Parathyroid adenoma (tissue), 2 donors: ENCODE measurements around the gene TFB1M.

ENCODE experiments used
- H2AFZ ChIP-seq: fragments of 300-600 bp; sonication (generic); one replicate; pipeline ENCODE4 v1.7.0; 2017; ENCODE audit warnings: antibody characterized with exemption, mild to moderate bottlenecking
- H3K27ac ChIP-seq: fragments of 300-600 bp; sonication (generic); one replicate; pipeline ENCODE4 v1.7.0; 2017
- H3K27me3 ChIP-seq: fragments of 300-600 bp; sonication (generic); one replicate; pipeline ENCODE4 v1.7.0; 2017; ENCODE audit warnings: low read length; ENCODE audit not compliant: control insufficient read depth, insufficient read depth
- H3K36me3 ChIP-seq: fragments of 300-600 bp; sonication (generic); one replicate; pipeline ENCODE4 v1.7.0; 2017; ENCODE audit warnings: low read length; ENCODE audit not compliant: control insufficient read depth, insufficient read depth
- H3K4me1 ChIP-seq: fragments of 300-600 bp; sonication (generic); one replicate; pipeline ENCODE4 v1.7.0; 2017; ENCODE audit warnings: control low read depth
- H3K4me2 ChIP-seq: fragments of 300-600 bp; sonication (generic); one replicate; pipeline ENCODE4 v1.7.0; 2017; ENCODE audit warnings: low read length
- H3K4me3 ChIP-seq: fragments of 300-600 bp; sonication (generic); one replicate; pipeline ENCODE4 v1.7.0; 2017; ENCODE audit warnings: low read depth, low read length
- H3K79me2 ChIP-seq: fragments of 300-600 bp; sonication (generic); one replicate; pipeline ENCODE4 v1.7.0; 2017; ENCODE audit warnings: control low read depth
- H3K9ac ChIP-seq: fragments of 300-600 bp; sonication (generic); one replicate; pipeline ENCODE4 v1.7.0; 2017; ENCODE audit warnings: mild to moderate bottlenecking
- H3K9me3 ChIP-seq: fragments of 300-600 bp; sonication (generic); one replicate; pipeline ENCODE4 v1.7.0; 2017; ENCODE audit warnings: low read length; ENCODE audit not compliant: control insufficient read depth
- CTCF ChIP-seq: fragments of 300-600 bp; sonication (generic); IDR thresholded peaks from one replicate; pipeline ENCODE4 v1.7.0; 2017; ENCODE audit warnings: antibody characterized with exemption, mild to moderate bottlenecking
- donor health status: primary hyperparathyroidism.

The TFB1M gene

GRCh38 chr6:155253337-155253736 is 60.9 kb downstream of the TFB1M start:
- no peak overlapping the region for H3K4me2 ChIP-seq
- TF ChIP-seq CTCF: no peak
- H3K79me2 ChIP-seq: no peaks in the 10 kb centered on the region
- H2AFZ ChIP-seq: no peak overlapping the region
- no peak overlapping the region for H3K4me3 ChIP-seq
- no peak overlapping the region for H3K27ac ChIP-seq
- H3K36me3 ChIP-seq: no peaks in the 10 kb centered on the region
- H3K4me1 ChIP-seq: no peaks in the 10 kb centered on the region
- no peaks in the 10 kb centered on the region for H3K9me3 ChIP-seq
- H3K9ac ChIP-seq: no peak overlapping the region
- H3K27me3 ChIP-seq: no peaks in the 10 kb centered on the region

GRCh38 chr6:155252581-155252980 is 61.7 kb downstream of the TFB1M start:
- TF ChIP-seq CTCF: no peak
- Histone ChIP-seq H3K27me3 (no peaks in the 10 kb centered on the region), H3K79me2 (no peaks in the 10 kb centered on the region), H3K9ac (no peak overlapping the region), H3K27ac (no peak overlapping the region), H3K4me2 (no peak overlapping the region), H3K9me3 (no peaks in the 10 kb centered on the region), H2AFZ (no peak overlapping the region), H3K4me1 (no peaks in the 10 kb centered on the region), H3K4me3 (no peak overlapping the region), H3K36me3 (no peaks in the 10 kb centered on the region)

GRCh38 chr6:155250701-155251381 is 63.4 kb downstream of the TFB1M start:
- H3K4me1 ChIP-seq: no peaks in the 10 kb centered on the region
- no peaks in the 10 kb centered on the region for H3K36me3 ChIP-seq
- no peaks in the 10 kb centered on the region for H3K79me2 ChIP-seq
- H3K27me3 ChIP-seq: no peaks in the 10 kb centered on the region
- H3K4me2 ChIP-seq: no peak overlapping the region
- no peak for TF ChIP-seq CTCF
- no peak overlapping the region for H3K9ac ChIP-seq
- no peak overlapping the region for H3K4me3 ChIP-seq
- no peaks in the 10 kb centered on the region for H3K9me3 ChIP-seq
- H2AFZ ChIP-seq: no peak overlapping the region
- H3K27ac ChIP-seq: no peak overlapping the region

GRCh38 chr6:155248008-155249001 is 66.0 kb downstream of the TFB1M start:
- Histone ChIP-seq H3K27me3 (no peaks in the 10 kb centered on the region), H3K4me1 (no peaks in the 10 kb centered on the region), H3K4me3 (no peak overlapping the region), H3K9me3 (no peaks in the 10 kb centered on the region), H3K79me2 (no peaks in the 10 kb centered on the region), H3K36me3 (no peaks in the 10 kb centered on the region), H2AFZ (no peak overlapping the region), H3K4me2 (no peak overlapping the region), H3K27ac (no peak overlapping the region), H3K9ac (no peak overlapping the region)
- peak; percentile 19 for TF ChIP-seq CTCF
